Colonic mucosa (tissue), 4 donors: ENCODE data around the gene TMEM131. TPM values are rescaled to one million over a fixed set of nuclear protein-coding genes. Genes with fewer than 3 reads are reported as not detected.

Source experiments
- DNase-seq: peaks from one replicate; pipeline ENCODE4 v3.0.0-alpha.2; 2020
- H3K27ac ChIP-seq: fragments of 200-600 bp; one replicate; pipeline ENCODE4 v1.8.0; 2021
- H3K27me3 ChIP-seq: fragments of 200-600 bp; one replicate; pipeline ENCODE4 v1.8.0; 2021
- H3K36me3 ChIP-seq: fragments of 200-600 bp; one replicate; pipeline ENCODE4 v1.8.0; 2021
- H3K4me1 ChIP-seq: fragments of 200-600 bp; one replicate; pipeline ENCODE4 v1.8.0; 2021; ENCODE audit warnings: mild to moderate bottlenecking
- H3K4me3 ChIP-seq: fragments of 200-600 bp; one replicate; pipeline ENCODE4 v1.8.0; 2021
- H3K9ac ChIP-seq, 2 donors: one replicate each; pipeline ENCODE4 v1.7.0; 2013; ENCODE audit warnings: control low read depth in 2 of 2, low read depth in 2 of 2, low read length in 2 of 2
- H3K9me3 ChIP-seq: fragments of 200-600 bp; one replicate; pipeline ENCODE4 v1.8.0; 2021
- CTCF ChIP-seq: fragments of 200-600 bp; IDR thresholded peaks from one replicate; pipeline ENCODE4 v1.8.0; 2022; ENCODE audit warnings: antibody characterized with exemption, mild to moderate bottlenecking
- intact Hi-C: fragments of 100-400 bp; cut with DNase I; formaldehyde crosslinking; loops from one replicate; pipeline ENCODE4 v1.14.1; 2022
- total RNA-seq, 2 donors: library from RNA; stranded (reverse); fragmentation: NEBNext Ultra II Directional in 1 of 2; extraction: Animal tissue kit (Norgen Biotek cat#: 25700) in 1 of 2; gene quantifications; one replicate each; pipeline ENCODE4 v1.2.1, GENCODE V29; 2021
- donor health status: healthy.
- donor health status: DM: no; HTN: no; CAD: no.
- donor health status: DM: no; HTN: no; CAD: no.

TMEM131 gene
- total RNA-seq, 2 donors from 2014 or later: 52.4 to 60.8 TPM

- H3K9ac ChIP-seq: no peak overlapping the region
- no peak overlapping the region for H3K4me3 ChIP-seq
- H3K36me3 ChIP-seq: no peaks in the 10 kb centered on the region
- no peaks in the 10 kb centered on the region for H3K9me3 ChIP-seq
- H3K4me1 ChIP-seq: no peaks in the 10 kb centered on the region
- no peak for TF ChIP-seq CTCF
- intact Hi-C loops: no loop called here
- H3K27me3 ChIP-seq: no peaks in the 10 kb centered on the region
- H3K27ac ChIP-seq: no peak overlapping the region
- DNase-seq: no peak
Measured at GRCh38 chr2:97733341-97734035, 262.3 kb downstream of the TMEM131 start.

GRCh38 chr2:97732436-97733340, 263.1 kb downstream of the TMEM131 start:
- Histone ChIP-seq H3K9ac (no peak overlapping the region), H3K27ac (no peak overlapping the region), H3K4me3 (no peak overlapping the region), H3K36me3 (no peaks in the 10 kb centered on the region), H3K9me3 (no peaks in the 10 kb centered on the region), H3K4me1 (no peaks in the 10 kb centered on the region), H3K27me3 (no peaks in the 10 kb centered on the region)
- DNase-seq: no peak
- no peak for TF ChIP-seq CTCF
- intact Hi-C loops: no loop called here

- Histone ChIP-seq H3K9me3 (no peaks in the 10 kb centered on the region), H3K27me3 (no peaks in the 10 kb centered on the region), H3K36me3 (no peaks in the 10 kb centered on the region), H3K27ac (no peak overlapping the region), H3K9ac (no peak overlapping the region), H3K4me1 (no peaks in the 10 kb centered on the region), H3K4me3 (no peak overlapping the region)
- DNase-seq: no peak
- intact Hi-C loops: no loop called here
- no peak for TF ChIP-seq CTCF
Measured at GRCh38 chr2:97731274-97732020, 264.3 kb downstream of the TMEM131 start.

GRCh38 chr2:97730245-97730644, 265.5 kb downstream of the TMEM131 start:
- intact Hi-C loops: no loop called here
- H3K27me3 ChIP-seq: no peaks in the 10 kb centered on the region
- H3K27ac ChIP-seq: no peak overlapping the region
- no peak for DNase-seq
- H3K4me1 ChIP-seq: no peaks in the 10 kb centered on the region
- no peaks in the 10 kb centered on the region for H3K36me3 ChIP-seq
- H3K9me3 ChIP-seq: no peaks in the 10 kb centered on the region
- H3K4me3 ChIP-seq: no peak overlapping the region
- no peak overlapping the region for H3K9ac ChIP-seq
- no peak for TF ChIP-seq CTCF

GRCh38 chr2:97728091-97728731, 267.5 kb downstream of the TMEM131 start:
- Histone ChIP-seq H3K27ac (no peak overlapping the region), H3K27me3 (no peaks in the 10 kb centered on the region), H3K4me3 (no peak overlapping the region), H3K9ac (no peak overlapping the region), H3K4me1 (no peaks in the 10 kb centered on the region), H3K36me3 (no peaks in the 10 kb centered on the region), H3K9me3 (no peaks in the 10 kb centered on the region)
- no peak for TF ChIP-seq CTCF
- intact Hi-C loops: no loop called here
- DNase-seq: no peak
